MM.1S (cell line): ENCODE results near the gene PADI2.

ENCODE experiments used
- CTCF ChIP-seq: fragments of 300-600 bp; sonication (generic); IDR thresholded peaks from 2 replicates; pipeline ENCODE4 v1.5.1; 2016; ENCODE audit warnings: antibody characterized with exemption, low read length, mixed read lengths
- EZH2 ChIP-seq: fragments of 300-600 bp; sonication (generic); optimal IDR thresholded peaks from 2 replicates; pipeline ENCODE3; 2017; ENCODE audit warnings: low read depth, mild to moderate bottlenecking, antibody characterized with exemption, low read length, mixed read lengths

GRCh38 chr1:17119773-17120480 is 676 bp upstream of the PADI2 start:
- TF ChIP-seq CTCF (no peak), EZH2 (no peak)
